Ovary (tissue), 3 donors: Measurements from ENCODE around the gene PLEKHH1.

Experiments used
- EP300 ChIP-seq: sonication (generic); formaldehyde crosslinking; IDR thresholded peaks from one replicate; pipeline ENCODE4 v1.6.1; 2017; ENCODE audit warnings: antibody characterized with exemption
- POLR2A ChIP-seq: fragments of 450-650 bp; IDR thresholded peaks from one replicate; pipeline ENCODE4 v1.6.1; 2017; ENCODE audit warnings: antibody characterized with exemption, mild to moderate bottlenecking, moderate library complexity
- TF ChIP-seq, protein P1 (sequence below), 3 donors: fragments of 450-650 bp in 2 of 3; fragments of 200-600 bp in 1 of 3; IDR thresholded peaks; one replicate each; pipeline versions ENCODE4 v1.5.1 to v1.8.0; 2016 to 2022; ENCODE audit warnings: antibody characterized with exemption in 3 of 3, mild to moderate bottlenecking in 1 of 3
- donor health status: DM: no; HTN: no; CAD: no.

DNA sequence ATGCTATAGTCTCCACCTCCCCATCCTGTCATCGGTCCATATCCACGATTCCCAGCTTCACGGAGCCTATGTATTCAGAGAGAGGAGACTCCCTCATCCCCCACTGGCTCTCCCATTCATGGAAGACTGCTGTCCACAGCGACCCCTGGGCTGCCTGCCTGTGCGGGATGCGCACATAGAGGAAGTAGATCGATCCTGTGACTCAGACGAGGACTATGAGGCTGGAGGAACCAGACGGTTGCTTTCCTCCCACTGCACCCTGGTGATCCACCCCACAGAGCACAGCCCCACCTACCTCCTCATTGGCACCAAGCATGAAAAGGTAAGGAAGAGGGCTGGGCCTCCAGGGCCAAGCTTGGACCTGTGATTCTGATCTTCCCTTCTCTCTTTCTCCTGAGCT is 42.6 kb downstream of the PLEKHH1 start:
- TF ChIP-seq, protein P1, sequence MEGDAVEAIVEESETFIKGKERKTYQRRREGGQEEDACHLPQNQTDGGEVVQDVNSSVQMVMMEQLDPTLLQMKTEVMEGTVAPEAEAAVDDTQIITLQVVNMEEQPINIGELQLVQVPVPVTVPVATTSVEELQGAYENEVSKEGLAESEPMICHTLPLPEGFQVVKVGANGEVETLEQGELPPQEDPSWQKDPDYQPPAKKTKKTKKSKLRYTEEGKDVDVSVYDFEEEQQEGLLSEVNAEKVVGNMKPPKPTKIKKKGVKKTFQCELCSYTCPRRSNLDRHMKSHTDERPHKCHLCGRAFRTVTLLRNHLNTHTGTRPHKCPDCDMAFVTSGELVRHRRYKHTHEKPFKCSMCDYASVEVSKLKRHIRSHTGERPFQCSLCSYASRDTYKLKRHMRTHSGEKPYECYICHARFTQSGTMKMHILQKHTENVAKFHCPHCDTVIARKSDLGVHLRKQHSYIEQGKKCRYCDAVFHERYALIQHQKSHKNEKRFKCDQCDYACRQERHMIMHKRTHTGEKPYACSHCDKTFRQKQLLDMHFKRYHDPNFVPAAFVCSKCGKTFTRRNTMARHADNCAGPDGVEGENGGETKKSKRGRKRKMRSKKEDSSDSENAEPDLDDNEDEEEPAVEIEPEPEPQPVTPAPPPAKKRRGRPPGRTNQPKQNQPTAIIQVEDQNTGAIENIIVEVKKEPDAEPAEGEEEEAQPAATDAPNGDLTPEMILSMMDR (IDR thresholded peaks at IDR 0.05): no peak
- TF ChIP-seq POLR2A: no peak
- TF ChIP-seq EP300: no peak
